Fibroblast of pulmonary artery (primary cell): ENCODE measurements around the gene GH2.

Experiments
- DNase-seq: peaks from one replicate; pipeline ENCODE4 v3.0.0-alpha.2; 2010; ENCODE audit warnings: low read depth
- H3K4me3 ChIP-seq: replicated peaks from 2 replicates; pipeline ENCODE4 v1.5.1; 2011; ENCODE audit warnings: low read depth, mild to moderate bottlenecking, control low read depth, low read length, moderate library complexity
- TF ChIP-seq, protein P1 (sequence below): IDR thresholded peaks from 2 replicates; pipeline ENCODE4 v1.5.1; 2011; ENCODE audit warnings: mild to moderate bottlenecking, control low read depth, low read length, inconsistent platforms; ENCODE audit errors: missing control alignments

GH2 gene

DNA sequence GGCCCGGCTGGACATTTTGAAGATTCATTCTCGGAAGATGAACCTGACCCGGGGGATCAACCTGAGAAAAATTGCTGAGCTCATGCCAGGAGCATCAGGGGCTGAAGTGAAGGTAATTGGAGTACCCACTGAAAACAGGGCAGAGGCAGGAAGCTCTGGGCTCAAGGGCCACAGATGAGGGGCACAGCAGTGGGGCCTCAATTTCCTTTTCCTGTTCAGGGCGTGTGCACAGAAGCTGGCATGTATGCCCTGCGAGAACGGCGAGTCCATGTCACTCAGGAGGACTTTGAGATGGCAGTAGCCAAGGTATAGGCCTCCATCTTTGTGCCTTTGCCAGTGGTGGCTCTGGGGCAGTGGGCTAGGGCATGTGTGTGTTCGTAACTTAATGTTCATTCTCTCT, 50.2 kb downstream of the GH2 start:
- no peak overlapping the region for H3K4me3 ChIP-seq
- DNase-seq, result no peak
- TF ChIP-seq, protein P1, sequence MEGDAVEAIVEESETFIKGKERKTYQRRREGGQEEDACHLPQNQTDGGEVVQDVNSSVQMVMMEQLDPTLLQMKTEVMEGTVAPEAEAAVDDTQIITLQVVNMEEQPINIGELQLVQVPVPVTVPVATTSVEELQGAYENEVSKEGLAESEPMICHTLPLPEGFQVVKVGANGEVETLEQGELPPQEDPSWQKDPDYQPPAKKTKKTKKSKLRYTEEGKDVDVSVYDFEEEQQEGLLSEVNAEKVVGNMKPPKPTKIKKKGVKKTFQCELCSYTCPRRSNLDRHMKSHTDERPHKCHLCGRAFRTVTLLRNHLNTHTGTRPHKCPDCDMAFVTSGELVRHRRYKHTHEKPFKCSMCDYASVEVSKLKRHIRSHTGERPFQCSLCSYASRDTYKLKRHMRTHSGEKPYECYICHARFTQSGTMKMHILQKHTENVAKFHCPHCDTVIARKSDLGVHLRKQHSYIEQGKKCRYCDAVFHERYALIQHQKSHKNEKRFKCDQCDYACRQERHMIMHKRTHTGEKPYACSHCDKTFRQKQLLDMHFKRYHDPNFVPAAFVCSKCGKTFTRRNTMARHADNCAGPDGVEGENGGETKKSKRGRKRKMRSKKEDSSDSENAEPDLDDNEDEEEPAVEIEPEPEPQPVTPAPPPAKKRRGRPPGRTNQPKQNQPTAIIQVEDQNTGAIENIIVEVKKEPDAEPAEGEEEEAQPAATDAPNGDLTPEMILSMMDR, result no peak

DNA sequence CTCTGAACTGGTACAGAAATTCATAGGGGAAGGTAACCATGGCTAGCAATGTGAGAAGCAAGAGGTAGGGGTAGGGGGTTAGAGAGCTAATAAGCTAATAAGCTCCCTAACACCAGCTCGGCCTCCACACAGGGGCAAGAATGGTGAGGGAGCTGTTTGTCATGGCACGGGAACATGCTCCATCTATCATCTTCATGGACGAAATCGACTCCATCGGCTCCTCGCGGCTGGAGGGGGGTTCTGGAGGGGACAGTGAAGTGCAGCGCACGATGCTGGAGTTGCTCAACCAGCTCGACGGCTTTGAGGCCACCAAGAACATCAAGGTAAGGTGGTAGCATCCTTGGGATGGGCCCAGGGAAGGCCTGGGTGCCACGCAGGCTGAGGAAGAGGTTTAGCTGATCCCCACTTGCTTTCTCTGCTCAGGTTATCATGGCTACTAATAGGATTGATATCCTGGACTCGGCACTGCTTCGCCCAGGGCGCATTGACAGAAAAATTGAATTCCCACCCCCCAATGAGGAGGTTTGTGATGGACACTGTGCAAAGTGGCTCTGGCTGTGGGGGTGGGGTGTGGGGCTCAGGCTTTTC, 50.7 kb downstream of the GH2 start:
- TF ChIP-seq, protein P1, result no peak
- no peak for DNase-seq
- H3K4me3 ChIP-seq, result no peak overlapping the region

DNA sequence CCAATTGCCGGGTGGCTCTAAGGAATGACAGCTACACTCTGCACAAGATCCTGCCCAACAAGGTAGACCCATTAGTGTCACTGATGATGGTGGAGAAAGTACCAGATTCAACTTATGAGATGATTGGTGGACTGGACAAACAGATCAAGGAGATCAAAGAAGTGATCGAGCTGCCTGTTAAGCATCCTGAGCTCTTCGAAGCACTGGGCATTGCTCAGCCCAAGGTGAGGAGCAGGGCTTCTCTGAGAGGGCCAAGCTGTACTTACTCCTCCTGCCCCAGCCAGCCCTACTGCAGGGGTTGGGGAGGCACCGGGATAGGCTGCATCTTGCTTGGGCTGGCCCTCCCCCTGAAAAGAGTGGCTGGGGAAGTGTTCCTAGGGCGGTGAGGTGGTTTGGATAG, 51.5 kb downstream of the GH2 start:
- H3K4me3 ChIP-seq, result no peak overlapping the region
- TF ChIP-seq, protein P1, result no peak
- DNase-seq, result no peak
